Suppressor macrophage treated with lipopolysaccharide for 4 hours (primary cell): ENCODE data around the gene WHAMM.
A peak's percentile ranks its signal among the peaks of the same experiment; 100 is the strongest.

Source experiments
- DNase-seq: peaks from one replicate; pipeline ENCODE4 v3.0.0-alpha.2; 2020

Gene WHAMM

DNA sequence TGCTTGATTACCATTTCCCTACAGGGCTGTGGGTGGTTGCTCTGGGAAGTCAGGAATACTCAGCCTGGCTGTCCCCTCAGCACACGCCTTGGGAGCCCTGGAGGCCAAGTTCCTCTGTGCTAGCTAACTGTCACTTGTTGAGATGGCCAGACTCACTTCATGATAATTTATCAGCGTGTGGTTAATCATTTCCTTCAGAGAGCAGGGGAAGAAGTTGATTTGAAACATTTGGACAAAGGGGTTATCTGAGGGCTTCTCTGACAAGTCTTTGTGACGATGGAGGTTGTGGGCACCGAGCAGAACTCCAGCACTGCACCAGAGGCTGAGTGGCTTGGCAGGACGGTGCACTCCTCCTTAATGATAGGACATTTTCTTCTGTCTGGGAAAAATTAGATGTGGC is 61.9 kb downstream of the WHAMM start:
- DNase-seq: peak; percentile 35

- no peak for DNase-seq
These were observed 62.5 kb downstream of the WHAMM start for GRCh38 chr15:82871832-82872484.

- DNase-seq: no peak
These were observed 63.7 kb downstream of the WHAMM start for GRCh38 chr15:82873000-82873680.

DNA sequence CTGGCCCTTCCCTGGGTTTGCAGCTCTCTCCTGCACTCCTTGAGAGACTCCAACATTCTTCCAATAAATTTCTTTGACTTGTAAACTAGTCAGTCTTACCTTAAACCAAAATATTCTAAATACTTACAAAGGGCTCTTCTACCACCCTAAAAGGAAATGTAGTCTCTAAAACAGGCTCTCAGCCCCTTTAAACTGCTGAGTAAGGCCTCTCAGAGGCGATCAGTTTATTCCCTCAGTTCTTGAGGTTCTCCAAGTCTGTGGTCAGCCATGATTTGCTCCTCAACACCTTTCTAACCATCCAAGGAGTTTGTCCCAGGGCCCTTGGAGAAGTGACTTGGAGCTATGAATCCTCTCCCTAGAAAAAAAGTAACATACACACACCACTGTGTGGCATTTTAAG is 64.8 kb downstream of the WHAMM start:
- DNase-seq: no peak

DNA sequence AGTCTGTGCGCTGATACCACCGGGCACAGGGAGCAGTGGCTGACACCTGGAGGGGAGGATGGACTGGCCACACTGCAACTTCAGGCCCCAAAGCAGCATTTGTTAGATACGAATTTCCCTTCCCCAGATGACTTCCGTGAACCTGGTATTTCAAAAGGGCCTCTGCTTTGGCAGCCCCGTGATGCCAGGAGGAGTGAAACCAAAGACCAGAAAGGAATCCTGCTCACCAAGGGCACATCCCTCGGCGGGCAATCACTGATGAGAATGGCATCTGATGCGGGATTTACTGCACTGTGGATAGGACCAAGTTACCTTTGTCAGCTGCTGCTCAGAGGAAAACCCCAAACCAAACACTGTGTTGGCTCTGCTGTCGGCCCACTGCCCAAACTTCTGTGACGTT is 65.5 kb downstream of the WHAMM start:
- no peak for DNase-seq

DNA sequence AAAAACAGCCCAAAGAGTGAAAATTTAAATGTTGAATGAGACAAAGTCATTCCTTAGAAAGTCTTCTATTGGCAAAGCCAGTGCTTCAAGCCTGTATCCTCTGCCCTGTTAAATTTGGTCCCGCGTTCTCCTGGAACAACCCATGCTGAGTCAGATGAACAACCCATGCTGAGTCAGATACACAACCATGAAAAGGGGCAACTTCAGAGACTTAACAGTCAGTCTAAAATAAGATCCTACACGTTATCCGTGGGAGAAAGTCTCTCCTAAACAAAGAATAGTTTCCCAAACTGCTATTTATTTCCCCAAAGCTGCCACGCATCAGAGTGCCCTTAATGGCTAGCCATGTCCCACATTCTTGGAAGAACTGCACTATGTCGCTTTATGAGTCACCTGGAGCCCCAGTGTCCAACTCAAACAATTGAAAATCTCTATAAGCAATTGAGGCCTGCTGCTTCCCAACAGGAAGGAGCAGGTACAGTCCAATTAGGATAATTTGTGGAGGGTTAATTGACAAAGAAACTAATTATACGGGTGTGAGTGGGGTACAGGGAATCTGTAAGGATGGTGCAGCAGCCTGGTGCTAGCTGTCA is 66.1 kb downstream of the WHAMM start:
- DNase-seq: no peak

DNA sequence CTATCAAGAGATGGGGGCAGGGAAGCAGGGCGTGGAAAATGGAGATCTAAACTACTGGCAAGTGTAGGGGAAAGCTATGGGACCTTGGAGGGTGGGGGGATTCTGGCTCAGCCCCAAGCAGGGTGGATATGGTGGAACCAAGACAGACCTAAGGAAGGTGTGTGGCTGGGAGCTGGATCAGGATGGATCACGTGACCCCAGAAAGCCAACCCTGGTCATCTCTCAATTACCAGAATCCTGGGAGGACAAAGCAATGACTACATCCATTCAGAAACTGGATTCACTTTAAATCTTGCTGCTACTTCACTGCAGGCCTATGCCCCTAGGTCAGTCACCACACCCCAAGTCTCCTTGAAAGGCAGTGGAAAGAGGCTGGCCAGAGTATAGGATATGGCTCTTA is 68.4 kb downstream of the WHAMM start:
- DNase-seq: no peak

DNA sequence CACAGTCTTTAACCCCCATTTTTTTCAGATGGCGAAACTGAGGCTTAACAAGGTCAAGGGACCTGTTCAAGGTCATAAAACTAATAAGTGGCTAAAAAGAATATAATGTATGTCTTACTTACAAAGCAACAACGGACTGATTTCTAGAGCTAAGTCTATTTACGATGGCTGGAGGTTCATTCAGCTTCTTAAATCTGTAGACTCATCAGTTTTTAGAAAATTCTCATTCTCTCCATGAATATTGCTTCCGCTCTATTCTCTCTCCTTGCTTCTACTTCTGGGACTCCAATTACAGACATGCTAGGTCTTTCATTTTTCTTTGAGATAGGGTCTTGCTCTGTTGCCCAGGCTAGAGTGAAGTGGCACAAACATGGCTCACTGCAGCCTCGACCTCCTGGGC is 68.9 kb downstream of the WHAMM start:
- DNase-seq: no peak

- no peak for DNase-seq
These were observed 71.3 kb downstream of the WHAMM start for GRCh38 chr15:82880704-82881103.

DNA sequence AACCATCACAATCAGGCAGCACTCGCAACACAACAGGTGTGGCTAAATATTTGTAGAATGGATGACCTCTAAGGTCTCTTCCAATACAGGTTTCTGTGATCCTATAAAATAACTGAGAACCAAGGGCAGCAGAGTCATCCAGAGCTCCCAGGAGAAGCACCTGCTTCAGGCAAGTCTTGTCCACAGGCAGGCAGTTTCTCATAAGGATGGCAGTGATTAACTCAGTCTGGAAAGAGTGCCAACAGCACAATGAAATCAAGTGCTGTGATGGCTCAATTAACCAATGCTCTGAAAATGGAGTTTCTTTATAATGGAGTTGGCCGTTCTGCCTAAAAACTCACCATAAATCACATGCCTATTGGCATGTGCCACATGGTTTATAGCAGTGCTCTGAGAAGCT is 72.3 kb downstream of the WHAMM start:
- DNase-seq: no peak

- peak; percentile 26 for DNase-seq
These were observed 73.0 kb downstream of the WHAMM start for GRCh38 chr15:82882273-82882928.
